ENCODE data around the gene CCDC175. TPM values are rescaled to one million over a fixed set of nuclear protein-coding genes. Genes with fewer than 3 reads are reported as not detected.

Gene CCDC175
- total RNA-seq, 1 experiment from 2014 or later = 0.12 TPM

- DNase-seq (ENCODE audit: extremely low read depth, low read depth) = no peak
Measured at GRCh38 chr14:59541731-59542130, 34.9 kb downstream of the CCDC175 start.

- no peak for DNase-seq (ENCODE audit: extremely low read depth, low read depth)
Measured at GRCh38 chr14:59540852-59541251, 35.8 kb downstream of the CCDC175 start.

- DNase-seq (ENCODE audit: extremely low read depth, low read depth) = no peak
Measured at GRCh38 chr14:59538936-59539335, 37.7 kb downstream of the CCDC175 start.

GRCh38 chr14:59537476-59537875 is 39.1 kb downstream of the CCDC175 start:
- DNase-seq (ENCODE audit: extremely low read depth, low read depth) = no peak

- no peak for DNase-seq (ENCODE audit: extremely low read depth, low read depth)
Measured at GRCh38 chr14:59534361-59534987, 42.1 kb downstream of the CCDC175 start.

GRCh38 chr14:59532419-59532818 is 44.2 kb downstream of the CCDC175 start:
- no peak for DNase-seq (ENCODE audit: extremely low read depth, low read depth)

- DNase-seq (ENCODE audit: extremely low read depth, low read depth) = no peak
Measured at GRCh38 chr14:59530349-59530748, 46.3 kb downstream of the CCDC175 start.

- DNase-seq (ENCODE audit: extremely low read depth, low read depth) = no peak
Measured at GRCh38 chr14:59529189-59529588, 47.4 kb downstream of the CCDC175 start.

GRCh38 chr14:59520224-59520623 is 56.4 kb downstream of the CCDC175 start:
- DNase-seq (ENCODE audit: extremely low read depth, low read depth) = no peak

- no peak for DNase-seq (ENCODE audit: extremely low read depth, low read depth)
Measured at GRCh38 chr14:59511916-59512575, 64.6 kb downstream of the CCDC175 start.

GRCh38 chr14:59510966-59511365 is 65.6 kb downstream of the CCDC175 start:
- no peak for DNase-seq (ENCODE audit: extremely low read depth, low read depth)

GRCh38 chr14:59510001-59510400 is 66.6 kb downstream of the CCDC175 start:
- no peak for DNase-seq (ENCODE audit: extremely low read depth, low read depth)

- no peak for DNase-seq (ENCODE audit: extremely low read depth, low read depth)
Measured at GRCh38 chr14:59509101-59509500, 67.5 kb downstream of the CCDC175 start.

- DNase-seq (ENCODE audit: extremely low read depth, low read depth) = peak; percentile 13
Measured at GRCh38 chr14:59507752-59508103, 68.9 kb downstream of the CCDC175 start.

GRCh38 chr14:59507063-59507751 is 69.4 kb downstream of the CCDC175 start:
- peak; percentile 76 for DNase-seq (ENCODE audit: extremely low read depth, low read depth)

GRCh38 chr14:59503256-59503655 is 73.4 kb downstream of the CCDC175 start:
- DNase-seq (ENCODE audit: extremely low read depth, low read depth) = no peak

GRCh38 chr14:59500732-59501131 is 75.9 kb downstream of the CCDC175 start:
- no peak for DNase-seq (ENCODE audit: extremely low read depth, low read depth)

- DNase-seq (ENCODE audit: extremely low read depth, low read depth) = no peak
Measured at GRCh38 chr14:59492384-59492783, 84.2 kb downstream of the CCDC175 start.

- no peak for DNase-seq (ENCODE audit: extremely low read depth, low read depth)
Measured at GRCh38 chr14:59490756-59491155, 85.9 kb downstream of the CCDC175 start.

GRCh38 chr14:59484639-59485175 is 91.9 kb downstream of the CCDC175 start:
- DNase-seq (ENCODE audit: extremely low read depth, low read depth) = peak; percentile 5

- DNase-seq (ENCODE audit: extremely low read depth, low read depth) = peak; percentile 95
Measured at GRCh38 chr14:59483819-59484638, 92.6 kb downstream of the CCDC175 start, which contains the start of the genes JKAMP and L3HYPDH. Gene JKAMP, plus strand, starts transcription at chr14:59484517. Its CDS starts 73 bp downstream, at chr14:59484590. Gene L3HYPDH, minus strand, starts transcription at chr14:59484408. Its CDS starts 92 bp downstream, at chr14:59484316.
